Measurements from ENCODE around the gene EPB42. TPM values are rescaled to one million over a fixed set of nuclear protein-coding genes. Genes with fewer than 3 reads are reported as not detected.
"Not testable (repeated sequence)": the region's sequence is repeated elsewhere in the genome, so short reads cannot be mapped to it uniquely, and the experiment has no call there.

Gene EPB42
- total and polyA plus RNA-seq, 4 experiments from 2014 or later, result not detected

DNA sequence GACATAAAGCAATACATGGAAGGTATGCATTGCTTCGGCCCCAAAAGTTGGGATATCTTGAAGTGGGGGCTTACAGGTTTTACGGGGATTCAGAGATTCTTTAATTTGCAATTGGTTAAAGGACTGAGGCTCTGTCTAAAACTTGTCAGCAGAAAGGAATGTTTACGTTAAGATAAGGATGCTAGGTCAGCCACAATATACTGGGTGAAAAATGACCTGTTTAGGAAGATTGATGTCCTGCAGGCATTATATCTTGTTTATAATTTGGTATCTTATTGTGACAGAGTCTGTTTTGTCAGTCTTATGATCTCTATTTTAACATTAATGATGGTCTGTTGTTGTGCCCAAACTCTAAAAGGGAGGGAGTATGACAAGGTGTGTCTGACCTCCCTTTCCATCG is 50.9 kb downstream of the EPB42 start:
- Mint-ChIP-seq H3K27ac (no peak overlapping the region), H3K27me3 (no peaks in the 10 kb centered on the region), H3K9me3 (peaks cover 0 to 7% (median 5%) of the 10 kb centered on the region in 8 donors), H3K4me3 (no peak overlapping the region), H3K36me3 (peaks cover 38 to 59% of the 10 kb centered on the region in 2 donors), H3K4me1 (no peaks in the 10 kb centered on the region)
- Histone ChIP-seq H3K4me3 (ENCODE audit: low read length in 2 of 2) (no peak overlapping the region), H3K36me3 (ENCODE audit: insufficient read depth, low read length) (peaks cover 13% of the 10 kb centered on the region), H3K27ac (ENCODE audit: low read depth, low read length) (no peak overlapping the region), H3K9me3 (ENCODE audit: control insufficient read depth in 1 of 2, low read length in 2 of 2) (no peaks in the 10 kb centered on the region), H3K4me1 (ENCODE audit: insufficient read depth, low read length) (no peaks in the 10 kb centered on the region), H3K27me3 (ENCODE audit: insufficient read depth, low read length) (no peaks in the 10 kb centered on the region)
- CTCF ChIA-PET (ENCODE audit: partially characterized antibody), result no interaction called here
- intact Hi-C loops (cut with micrococcal nuclease), result no loop called here
- POLR2A ChIA-PET (ENCODE audit: partially characterized antibody), result no interaction called here
- DNase-seq, result no peak

DNA sequence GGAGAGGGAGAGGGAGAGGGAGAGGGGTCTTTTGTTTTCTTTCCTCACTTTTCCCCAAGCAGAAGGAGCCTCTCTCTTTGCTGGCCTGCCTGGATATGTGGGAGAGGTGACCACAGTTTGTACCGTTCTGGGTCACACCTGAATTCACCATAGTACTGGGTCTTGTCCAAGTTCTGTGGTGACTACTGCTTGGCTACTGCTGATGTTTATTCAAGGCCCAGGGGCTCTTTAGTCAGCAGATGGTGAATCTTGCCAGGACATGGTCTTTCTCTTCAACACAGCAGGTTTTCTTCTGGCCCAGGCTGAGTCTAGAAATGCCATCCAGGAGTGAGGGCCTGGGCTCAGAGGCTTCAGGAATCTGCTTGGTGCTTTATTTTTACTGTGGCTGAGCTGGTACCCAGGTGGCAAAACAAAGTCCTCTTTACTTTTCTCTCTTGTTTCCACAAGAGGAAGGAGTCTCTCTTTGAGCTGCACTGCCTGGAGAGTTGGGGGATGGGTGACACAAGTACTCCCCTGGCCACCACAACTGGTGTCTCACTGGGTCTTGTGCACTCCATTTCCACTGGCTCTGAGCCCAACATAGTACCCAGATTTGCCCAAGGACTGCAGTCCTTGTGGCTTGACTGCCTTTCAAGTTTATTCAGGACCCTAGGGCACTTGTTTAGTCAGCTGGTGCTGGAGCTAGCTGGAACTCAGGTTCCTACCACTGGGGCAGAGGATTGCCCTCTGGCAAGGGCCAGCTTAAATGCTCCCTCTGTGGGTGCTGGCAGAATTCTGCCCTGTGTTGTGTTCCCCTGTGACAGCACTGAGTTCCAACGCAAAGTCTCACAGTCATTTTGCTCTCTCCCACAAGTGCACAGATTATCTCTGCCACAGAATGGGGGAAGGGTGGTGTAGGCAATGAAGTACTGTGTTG is 52.4 kb downstream of the EPB42 start:
- Mint-ChIP-seq H3K27me3 (no peaks in the 10 kb centered on the region), H3K9me3 (peaks cover 0 to 6% (median 5%) of the 10 kb centered on the region in 8 donors), H3K27ac (peak overlapping the region in 3 of 7 donors; percentile 7 to 24 (median 19)), H3K4me3 (no peak overlapping the region), H3K36me3 (peaks cover 41 to 53% of the 10 kb centered on the region in 2 donors), H3K4me1 (no peaks in the 10 kb centered on the region)
- Histone ChIP-seq H3K9me3 (ENCODE audit: control insufficient read depth in 1 of 2, low read length in 2 of 2) (no peaks in the 10 kb centered on the region), H3K27me3 (ENCODE audit: insufficient read depth, low read length) (no peaks in the 10 kb centered on the region), H3K27ac (ENCODE audit: low read depth, low read length) (no peak overlapping the region), H3K4me1 (ENCODE audit: insufficient read depth, low read length) (no peaks in the 10 kb centered on the region), H3K36me3 (ENCODE audit: insufficient read depth, low read length) (peaks cover 13% of the 10 kb centered on the region), H3K4me3 (ENCODE audit: low read length in 2 of 2) (no peak overlapping the region)
- ChIA-PET CTCF (ENCODE audit: partially characterized antibody) (interaction anchor here (1.0 kb wide), 1 partner anchor 36 kb away, joined by 3 read pairs; no protein-coding TSS in a partner anchor), POLR2A (ENCODE audit: partially characterized antibody) (no interaction called here)
- DNase-seq, result no peak
- intact Hi-C loops (cut with micrococcal nuclease), result no loop called here

DNA sequence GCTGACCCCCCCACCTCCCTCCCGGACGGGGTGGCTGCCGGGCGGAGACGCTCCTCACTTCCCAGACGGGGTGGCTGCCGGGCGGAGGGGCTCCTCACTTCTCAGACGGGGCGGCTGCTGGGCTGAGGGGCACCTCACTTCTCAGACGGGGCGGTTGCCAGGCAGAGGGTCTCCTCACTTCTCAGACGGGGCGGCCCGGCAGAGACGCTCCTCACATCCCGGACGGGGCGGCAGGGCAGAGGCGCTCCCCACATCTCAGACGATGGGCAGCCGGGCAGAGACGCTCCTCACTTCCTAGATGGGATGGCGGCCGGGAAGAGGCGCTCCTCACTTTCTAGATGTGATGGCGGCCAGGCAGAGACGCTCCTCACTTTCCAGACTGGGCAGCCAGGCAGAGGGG is 53.6 kb downstream of the EPB42 start:
- CTCF ChIA-PET (ENCODE audit: partially characterized antibody); H3K27ac ChIP-seq (ENCODE audit: low read depth, low read length); intact Hi-C loops (cut with micrococcal nuclease): not testable (repeated sequence)

DNA sequence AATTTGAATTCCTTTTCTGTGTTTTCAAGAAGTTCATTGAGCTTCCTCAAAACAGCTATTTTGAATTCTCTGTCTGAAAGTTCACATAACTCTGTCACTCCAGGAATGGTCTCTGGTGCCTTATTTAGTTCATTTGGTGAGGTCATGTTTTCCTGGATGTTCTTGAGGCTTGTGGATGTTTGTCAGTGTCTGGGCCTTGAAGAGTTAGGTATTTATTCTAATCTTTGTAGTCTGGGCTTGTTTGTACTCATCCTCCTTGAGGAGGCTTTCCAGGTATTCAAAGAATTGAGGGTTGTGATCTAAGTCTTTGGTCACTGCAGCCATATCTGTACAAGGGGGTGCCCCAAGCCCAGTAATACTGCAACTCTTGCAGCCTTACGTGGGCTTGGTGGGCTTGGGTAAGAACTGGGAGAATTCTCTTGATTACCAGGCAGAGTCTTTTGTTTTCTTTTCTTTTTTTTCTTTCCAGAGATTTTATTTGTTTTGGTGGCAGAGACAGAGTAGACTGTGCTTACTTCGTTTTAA is 55.0 kb downstream of the EPB42 start:
- no peak for DNase-seq
- H3K4me1 Mint-ChIP-seq, result no peaks in the 10 kb centered on the region
- Histone ChIP-seq H3K4me3 (ENCODE audit: low read length in 2 of 2) (no peak overlapping the region), H3K9me3 (ENCODE audit: control insufficient read depth in 1 of 2, low read length in 2 of 2) (no peaks in the 10 kb centered on the region), H3K36me3 (ENCODE audit: insufficient read depth, low read length) (peaks cover 13% of the 10 kb centered on the region), H3K27me3 (ENCODE audit: insufficient read depth, low read length) (no peaks in the 10 kb centered on the region), H3K4me1 (ENCODE audit: insufficient read depth, low read length) (no peaks in the 10 kb centered on the region), H3K27ac (ENCODE audit: low read depth, low read length) (no peak overlapping the region)
- peaks cover 0 to 3% (median 1%) of the 10 kb centered on the region in 8 donors for H3K9me3 Mint-ChIP-seq
- H3K27ac Mint-ChIP-seq, result peak overlapping the region in 1 of 7 donors; percentile 79
- peaks cover 40 to 42% of the 10 kb centered on the region in 2 donors for H3K36me3 Mint-ChIP-seq
- ChIA-PET CTCF (ENCODE audit: partially characterized antibody) (no interaction called here), POLR2A (ENCODE audit: partially characterized antibody) (interaction anchor here (0.6 kb wide), 1 partner anchor 9 kb away, joined by 3 read pairs; no protein-coding TSS in a partner anchor)
- intact Hi-C loops (cut with micrococcal nuclease), result no loop called here
- H3K4me3 Mint-ChIP-seq, result no peak overlapping the region
- H3K27me3 Mint-ChIP-seq, result no peaks in the 10 kb centered on the region

More for the DNA sequence above, 53.6 kb downstream of the EPB42 start:
- H3K27me3 ChIP-seq (ENCODE audit: insufficient read depth, low read length); H3K9me3 Mint-ChIP-seq; H3K27ac Mint-ChIP-seq; H3K4me1 ChIP-seq (ENCODE audit: insufficient read depth, low read length); POLR2A ChIA-PET (ENCODE audit: partially characterized antibody); H3K4me3 ChIP-seq (ENCODE audit: low read length in 2 of 2); H3K4me1 Mint-ChIP-seq; DNase-seq; H3K4me3 Mint-ChIP-seq; H3K9me3 ChIP-seq (ENCODE audit: control insufficient read depth in 1 of 2, low read length in 2 of 2); H3K27me3 Mint-ChIP-seq: not testable (repeated sequence)
- peaks cover 37 to 47% of the 10 kb centered on the region in 2 donors for H3K36me3 Mint-ChIP-seq
- peaks cover 13% of the 10 kb centered on the region for H3K36me3 ChIP-seq (ENCODE audit: insufficient read depth, low read length)

DNA sequence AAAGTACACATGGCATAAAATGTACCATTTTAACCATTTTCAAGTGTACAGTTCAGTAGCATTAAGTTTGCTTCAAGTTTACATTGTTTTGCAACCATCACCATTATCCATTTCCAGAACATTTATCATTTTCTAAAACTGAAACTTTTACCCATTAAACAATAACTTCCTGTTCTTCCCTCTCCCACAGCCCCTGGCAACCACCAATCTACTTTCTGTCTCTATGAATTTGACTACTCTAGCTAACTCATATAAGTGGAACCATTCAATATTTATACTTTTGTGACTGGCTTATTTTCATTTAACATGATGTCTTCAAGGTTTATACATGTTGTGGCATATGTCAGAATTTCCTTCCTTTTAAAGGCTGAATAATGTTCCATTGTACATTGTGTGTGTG is 67.5 kb downstream of the EPB42 start:
- DNase-seq, result no peak
- Mint-ChIP-seq H3K4me3 (no peak overlapping the region), H3K9me3 (no peaks in the 10 kb centered on the region), H3K36me3 (peaks cover 26 to 30% of the 10 kb centered on the region in 2 donors), H3K27ac (no peak overlapping the region), H3K27me3 (no peaks in the 10 kb centered on the region), H3K4me1 (peaks cover 7 to 16% (median 12%) of the 10 kb centered on the region in 4 donors)
- no peak overlapping the region for H3K4me3 ChIP-seq (ENCODE audit: low read length in 2 of 2)
- peaks cover 21% of the 10 kb centered on the region for H3K36me3 ChIP-seq (ENCODE audit: insufficient read depth, low read length)
- peaks cover 28% of the 10 kb centered on the region for H3K4me1 ChIP-seq (ENCODE audit: insufficient read depth, low read length)
- H3K27me3 ChIP-seq (ENCODE audit: insufficient read depth, low read length), result no peaks in the 10 kb centered on the region
- intact Hi-C loops (cut with micrococcal nuclease), result loop anchor here (5.0 kb wide), 1 partner anchor 46 kb away; the partner anchor contains the start of gene UBR1
- H3K27ac ChIP-seq (ENCODE audit: low read depth, low read length), result no peak overlapping the region
- ChIA-PET POLR2A (ENCODE audit: partially characterized antibody) (no interaction called here), CTCF (ENCODE audit: partially characterized antibody) (no interaction called here)
- H3K9me3 ChIP-seq (ENCODE audit: control insufficient read depth in 1 of 2, low read length in 2 of 2), result no peaks in the 10 kb centered on the region

GRCh38 chr15:43151688-43152087 is 69.1 kb downstream of the EPB42 start:
- DNase-seq, result peak; percentile 47 to 85 (median 78)
- Histone ChIP-seq H3K4me3 (ENCODE audit: low read length in 2 of 2) (no peak overlapping the region), H3K36me3 (ENCODE audit: insufficient read depth, low read length) (peaks cover 21% of the 10 kb centered on the region)

More at GRCh38 chr15:43151688-43152087, 69.1 kb downstream of the EPB42 start:
- Mint-ChIP-seq H3K27ac (peak overlapping the region in 3 of 7 donors; percentile 44 to 78 (median 68)), H3K4me3 (peak overlapping the region in 7 of 8 donors; percentile 5 to 70 (median 37)), H3K9me3 (no peaks in the 10 kb centered on the region), H3K4me1 (peaks cover 7 to 16% (median 12%) of the 10 kb centered on the region in 4 donors), H3K36me3 (peaks cover 17 to 26% of the 10 kb centered on the region in 2 donors), H3K27me3 (no peaks in the 10 kb centered on the region)
- Histone ChIP-seq H3K27me3 (ENCODE audit: insufficient read depth, low read length) (no peaks in the 10 kb centered on the region), H3K9me3 (ENCODE audit: control insufficient read depth in 1 of 2, low read length in 2 of 2) (no peaks in the 10 kb centered on the region), H3K4me1 (ENCODE audit: insufficient read depth, low read length) (peaks cover 28% of the 10 kb centered on the region), H3K27ac (ENCODE audit: low read depth, low read length) (no peak overlapping the region)
- CTCF ChIA-PET (ENCODE audit: partially characterized antibody), result no interaction called here
- intact Hi-C loops (cut with micrococcal nuclease), result loop anchor here (5.0 kb wide), 1 partner anchor 44 kb away; the partner anchor contains the start of gene UBR1
- POLR2A ChIA-PET (ENCODE audit: partially characterized antibody), result no interaction called here

Data from CD4-positive, alpha-beta memory T cell (primary cell).